Tongue (tissue), 2 donors: Measurements from ENCODE around the gene MARCHF3. TPM values are rescaled to one million over a fixed set of nuclear protein-coding genes. Genes with fewer than 3 reads are reported as not detected.
"Not testable (repeated sequence)": the region's sequence is repeated elsewhere in the genome, so short reads cannot be mapped to it uniquely, and the experiment has no call there.

Source experiments
- DNase-seq: peaks from one replicate; pipeline ENCODE4 v3.0.0-alpha.2; 2015
- total RNA-seq: library from RNA; depleted of rRNA; stranded (reverse); fragments of >200 nt; gene quantifications from one replicate; pipeline ENCODE4 v1.2.3, GENCODE V29; 2014

Gene MARCHF3
- total RNA-seq, 1 donor from 2014 or later = 5.1 TPM

- peak; percentile 36 for DNase-seq
These were observed 112.3 kb downstream of the MARCHF3 start for GRCh38 chr5:126917918-126918614.

GRCh38 chr5:126915496-126915895 lies 114.9 kb downstream of the MARCHF3 start:
- no peak for DNase-seq

DNA sequence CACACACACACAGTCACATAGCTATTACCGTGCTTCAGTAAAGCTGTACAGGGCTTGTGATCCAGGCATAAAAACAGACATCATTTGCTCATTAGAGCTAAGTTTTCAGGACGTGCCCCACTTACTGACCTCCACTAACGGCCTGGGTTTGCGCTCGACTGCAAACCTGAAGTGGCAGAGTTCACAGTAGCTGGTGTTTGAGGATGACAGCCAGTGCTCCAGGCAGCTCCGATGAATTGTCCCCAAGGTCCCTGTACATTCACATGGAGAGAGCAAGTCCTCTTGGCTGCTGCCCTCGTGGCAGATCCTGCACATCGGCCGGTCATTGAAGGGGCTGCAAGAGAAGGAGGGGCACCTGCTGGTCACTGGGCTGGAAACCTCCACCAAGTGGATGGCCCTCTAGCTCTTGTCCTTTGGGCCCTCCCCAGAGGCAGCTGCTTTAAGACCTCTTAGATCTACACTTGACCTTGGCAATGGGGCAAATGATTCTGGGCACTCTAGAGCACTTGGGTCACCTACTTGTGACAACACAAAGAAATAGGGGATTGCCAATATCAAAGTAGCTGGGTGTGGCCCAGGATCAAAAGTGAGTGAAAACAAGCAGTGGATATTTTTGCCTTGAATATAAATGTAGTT lies 115.4 kb downstream of the MARCHF3 start:
- no peak for DNase-seq

DNA sequence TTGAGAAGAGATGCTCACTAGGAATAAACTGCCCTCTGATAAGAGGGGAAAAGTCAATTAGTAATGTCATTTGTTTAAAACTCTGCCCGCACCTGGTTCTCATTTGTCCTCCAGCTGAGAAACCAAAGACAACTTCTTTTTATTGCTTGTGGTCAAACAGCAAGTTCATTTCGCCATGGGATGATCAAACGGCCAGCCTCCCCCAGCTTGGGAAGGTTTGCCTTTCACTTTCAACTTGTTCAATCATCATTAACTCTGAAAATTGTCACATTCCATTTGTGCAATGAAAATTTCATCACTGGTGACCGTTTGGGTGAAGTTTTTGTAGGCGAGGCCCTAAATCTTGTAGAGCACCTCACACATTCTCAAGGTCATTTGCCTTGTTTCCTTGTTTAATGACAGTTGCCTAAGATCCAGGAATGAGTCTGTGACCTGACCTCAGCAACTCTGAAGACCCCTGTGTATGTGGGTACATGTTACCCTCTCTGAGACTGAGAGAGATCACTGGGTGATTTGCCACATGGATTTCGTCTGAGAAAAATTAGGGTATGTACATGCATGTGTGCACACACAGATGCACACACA lies 117.7 kb downstream of the MARCHF3 start:
- DNase-seq = no peak

- no peak for DNase-seq
These were observed 118.4 kb downstream of the MARCHF3 start for GRCh38 chr5:126911986-126912385.

- no peak for DNase-seq
These were observed 120.5 kb downstream of the MARCHF3 start for GRCh38 chr5:126909856-126910255.

DNA sequence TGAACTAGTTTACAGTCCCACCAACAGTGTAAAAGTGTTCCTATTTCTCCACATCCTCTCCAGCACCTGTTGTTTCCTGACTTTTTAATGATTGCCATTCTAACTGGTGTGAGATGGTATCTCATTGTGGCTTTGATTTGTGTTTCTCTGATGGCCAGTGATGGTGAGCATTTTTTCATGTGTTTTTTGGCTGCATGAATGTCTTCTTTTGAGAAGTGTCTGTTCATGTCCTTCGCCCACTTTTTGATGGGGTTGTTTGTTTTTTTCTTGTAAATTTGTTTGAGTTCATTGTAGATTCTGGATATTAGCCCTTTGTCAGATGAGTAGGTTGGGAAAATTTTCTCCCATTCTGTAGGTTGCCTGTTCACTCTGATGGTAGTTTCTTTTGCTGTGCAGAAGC lies 126.0 kb downstream of the MARCHF3 start:
- DNase-seq = not testable (repeated sequence)

DNA sequence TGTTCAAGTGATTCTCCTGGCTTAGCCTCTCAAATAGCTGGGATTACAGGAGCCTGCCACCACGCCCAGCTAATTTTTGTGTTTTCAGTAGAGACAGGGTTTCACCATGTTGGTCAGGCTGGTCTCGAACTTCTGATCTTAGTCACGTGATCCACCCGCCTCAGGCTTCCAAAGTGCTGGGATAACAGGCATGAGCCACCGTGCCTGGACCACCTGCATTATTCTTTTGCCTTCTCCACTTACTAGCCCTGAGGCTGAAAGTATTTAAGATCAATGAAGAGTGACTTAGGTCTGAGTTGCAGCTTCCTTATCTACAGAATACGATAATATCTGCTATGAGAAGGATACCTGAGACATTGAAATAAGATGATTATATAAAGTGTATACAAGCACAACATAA lies 129.6 kb downstream of the MARCHF3 start:
- DNase-seq = no peak

- no peak for DNase-seq
These were observed 130.9 kb downstream of the MARCHF3 start for GRCh38 chr5:126899476-126899875.

GRCh38 chr5:126897851-126898630 lies 132.3 kb downstream of the MARCHF3 start:
- DNase-seq = peak; percentile 52

DNA sequence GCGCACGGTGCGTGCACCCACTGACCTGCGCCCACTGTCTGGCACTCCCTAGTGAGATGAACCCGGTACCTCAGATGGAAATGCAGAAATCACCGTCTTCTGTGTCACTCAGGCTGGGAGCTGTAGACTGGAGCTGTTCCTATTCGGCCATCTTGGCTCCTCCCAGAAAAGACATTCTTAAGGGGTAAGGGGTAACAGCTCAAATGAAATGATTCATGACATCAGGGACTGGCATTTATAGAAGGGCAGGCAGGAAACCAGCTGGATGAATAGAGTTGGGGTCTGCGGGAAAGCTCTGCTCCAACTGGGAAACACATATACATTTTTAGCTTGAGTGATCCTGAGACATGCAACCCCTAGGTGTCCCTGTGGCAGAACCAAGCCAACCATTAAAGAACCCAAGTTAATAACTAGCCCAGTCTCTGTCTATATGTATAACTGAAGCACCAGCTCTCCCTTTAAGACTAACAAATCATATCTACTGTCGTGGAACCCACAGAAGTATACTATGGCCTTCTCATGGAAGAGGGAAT lies 134.1 kb downstream of the MARCHF3 start:
- no peak for DNase-seq

DNA sequence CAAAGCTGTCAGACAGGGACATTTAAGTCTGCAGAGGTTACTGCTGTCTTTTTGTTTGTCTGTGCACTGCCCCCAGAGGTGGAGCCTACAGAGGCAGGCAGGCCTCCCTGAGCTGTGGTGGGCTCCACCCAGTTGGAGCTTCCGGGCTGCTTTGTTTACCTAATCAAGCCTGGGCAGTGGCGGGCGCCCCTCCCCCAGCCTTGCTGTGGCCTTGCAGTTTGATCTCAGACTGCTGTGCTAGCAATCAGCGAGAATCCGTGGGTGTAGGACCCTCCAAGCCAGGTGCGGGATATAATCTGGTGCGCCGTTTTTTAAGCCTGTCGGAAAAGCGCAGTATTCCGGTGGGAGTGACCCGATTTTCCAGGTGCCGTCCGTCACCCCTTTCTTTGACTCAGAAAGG lies 134.6 kb downstream of the MARCHF3 start:
- DNase-seq = not testable (repeated sequence)

DNA sequence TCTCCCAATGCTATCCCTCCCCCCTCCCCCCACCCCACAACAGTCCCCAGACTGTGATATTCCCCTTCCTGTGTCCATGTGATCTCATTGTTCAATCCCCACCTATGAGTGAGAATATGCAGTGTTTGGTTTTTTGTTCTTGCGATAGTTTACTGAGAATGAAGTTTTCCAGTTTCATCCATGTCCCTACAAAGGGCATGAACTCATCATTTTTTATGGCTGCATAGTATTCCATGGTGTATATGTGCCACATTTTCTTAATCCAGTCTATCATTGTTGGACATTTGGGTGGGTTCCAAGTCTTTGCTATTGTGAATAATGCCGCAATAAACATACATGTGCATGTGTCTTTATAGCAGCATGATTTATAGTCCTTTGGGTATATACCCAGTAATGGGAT lies 139.9 kb downstream of the MARCHF3 start:
- DNase-seq = not testable (repeated sequence)

DNA sequence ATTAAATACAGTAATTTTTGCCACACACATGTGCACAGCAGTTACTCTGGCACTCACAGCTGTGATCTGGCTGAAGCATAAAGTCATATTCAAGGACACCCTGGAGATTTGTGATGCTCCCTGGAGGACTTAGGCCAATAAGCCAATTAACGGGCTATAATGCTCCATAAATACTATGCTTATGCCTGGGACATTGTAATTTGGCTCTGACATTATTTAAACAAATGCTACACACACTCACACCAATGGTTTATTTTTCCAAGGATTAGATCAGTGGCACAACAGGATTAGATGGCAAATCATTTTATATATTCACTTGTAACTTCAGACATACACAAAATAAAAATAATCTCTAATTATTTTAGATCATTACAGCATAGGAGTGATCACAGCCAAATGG lies 142.2 kb downstream of the MARCHF3 start:
- DNase-seq = peak; percentile 59

- DNase-seq = peak; percentile 71
These were observed 146.0 kb downstream of the MARCHF3 start for GRCh38 chr5:126884269-126884819.

- DNase-seq = no peak
These were observed 146.7 kb downstream of the MARCHF3 start for GRCh38 chr5:126883564-126884245.

GRCh38 chr5:126881821-126882600 lies 148.3 kb downstream of the MARCHF3 start:
- DNase-seq = no peak

DNA sequence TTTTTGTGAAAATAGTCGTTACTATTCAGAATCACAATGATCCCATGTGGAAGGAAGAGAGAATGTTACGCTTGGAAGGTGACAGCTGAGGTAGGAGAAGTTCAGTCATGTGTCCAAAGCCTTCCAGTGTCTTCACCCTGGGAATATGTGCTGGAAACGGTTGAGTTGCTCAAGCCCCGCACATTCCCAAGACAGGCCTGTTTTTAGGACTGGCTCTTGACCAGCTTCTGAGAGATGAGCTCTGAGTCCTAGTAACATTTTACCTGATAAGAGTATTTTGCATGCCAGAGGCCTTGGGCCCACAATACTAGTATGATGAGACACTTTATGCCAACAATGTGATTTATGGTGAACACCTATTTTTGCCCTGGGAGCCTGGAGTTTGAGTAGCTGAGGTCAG lies 151.7 kb downstream of the MARCHF3 start:
- no peak for DNase-seq

DNA sequence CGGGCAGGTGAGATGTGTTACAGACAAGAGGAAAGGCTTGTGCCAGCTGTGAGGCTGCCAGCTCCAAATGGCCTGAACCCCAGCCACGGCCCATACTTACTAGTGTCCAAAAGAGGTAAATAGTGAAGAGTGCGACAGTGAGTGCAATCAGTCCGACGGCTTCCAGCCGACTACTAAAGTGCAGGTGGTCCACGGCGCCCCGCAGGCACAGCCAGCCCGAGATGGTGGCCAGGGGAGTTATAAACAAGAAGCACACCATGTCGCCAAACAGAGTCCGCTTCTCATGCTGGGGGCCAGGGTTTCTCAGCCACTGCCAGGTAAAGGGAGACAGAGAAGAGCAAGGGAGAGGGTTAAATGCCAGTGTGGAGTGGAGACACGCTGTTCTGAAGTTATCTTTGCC lies 152.3 kb downstream of the MARCHF3 start:
- no peak for DNase-seq

GRCh38 chr5:126877602-126878001 lies 152.8 kb downstream of the MARCHF3 start:
- DNase-seq = peak; percentile 47

GRCh38 chr5:126875303-126875785 lies 155.0 kb downstream of the MARCHF3 start:
- peak; percentile 74 for DNase-seq
